Skeletal muscle tissue (tissue), 4 donors: ENCODE results near the gene ARHGAP42. TPM values are rescaled to one million over a fixed set of nuclear protein-coding genes. Genes with fewer than 3 reads are reported as not detected.
"Not testable (repeated sequence)": the region's sequence is repeated elsewhere in the genome, so short reads cannot be mapped to it uniquely, and the experiment has no call there.

ENCODE experiments used
- H3K27ac ChIP-seq: one replicate; pipeline ENCODE4 v1.7.0; 2013; ENCODE audit warnings: mild to moderate bottlenecking, low read depth, low read length, inconsistent platforms
- H3K27me3 ChIP-seq, 3 donors: one replicate each; pipeline ENCODE4 v1.7.0; 2013; ENCODE audit warnings: low read length in 3 of 3; ENCODE audit not compliant: control insufficient read depth in 3 of 3, insufficient read depth in 3 of 3
- H3K36me3 ChIP-seq, 3 donors: one replicate each; pipeline ENCODE4 v1.7.0; 2013; ENCODE audit warnings: low read length in 3 of 3; ENCODE audit not compliant: control insufficient read depth in 3 of 3, insufficient read depth in 3 of 3
- H3K4me1 ChIP-seq, 3 donors: one replicate each; pipeline ENCODE4 v1.7.0; 2013; ENCODE audit warnings: low read length in 3 of 3, mild to moderate bottlenecking in 3 of 3; ENCODE audit not compliant: control insufficient read depth in 3 of 3, insufficient read depth in 3 of 3
- H3K4me3 ChIP-seq, 3 donors: one replicate each; pipeline ENCODE4 v1.7.0; 2013; ENCODE audit warnings: low read length in 3 of 3
- H3K9ac ChIP-seq, 3 donors: one replicate each; pipeline ENCODE4 v1.7.0; 2013; ENCODE audit warnings: low read length in 3 of 3, mild to moderate bottlenecking in 3 of 3, moderate library complexity in 2 of 3, low read depth in 1 of 3
- H3K9me3 ChIP-seq, 3 donors: one replicate each; pipeline ENCODE4 v1.7.0; 2013; ENCODE audit warnings: low read length in 3 of 3; ENCODE audit not compliant: control insufficient read depth in 3 of 3
- total RNA-seq: library from RNA; depleted of rRNA; stranded (reverse); fragments of >200 nt; gene quantifications from one replicate; pipeline ENCODE4 v1.2.3, GENCODE V29; 2014
- donor health status: Osteomylitis.

The ARHGAP42 gene
- total RNA-seq, 1 donor from 2014 or later: 23.5 TPM

GRCh38 chr11:101008961-101009689 lies 322.0 kb downstream of the ARHGAP42 start:
- no peak overlapping the region for H3K27ac ChIP-seq
- no peaks in the 10 kb centered on the region for H3K4me1 ChIP-seq
- H3K9ac ChIP-seq: no peak overlapping the region
- no peaks in the 10 kb centered on the region for H3K36me3 ChIP-seq
- H3K27me3 ChIP-seq: no peaks in the 10 kb centered on the region
- H3K4me3 ChIP-seq: no peak overlapping the region
- no peaks in the 10 kb centered on the region for H3K9me3 ChIP-seq

GRCh38 chr11:101009690-101010055 lies 322.6 kb downstream of the ARHGAP42 start:
- Histone ChIP-seq H3K9ac (no peak overlapping the region), H3K9me3 (no peaks in the 10 kb centered on the region), H3K27me3 (no peaks in the 10 kb centered on the region), H3K27ac (no peak overlapping the region), H3K36me3 (no peaks in the 10 kb centered on the region), H3K4me1 (no peaks in the 10 kb centered on the region), H3K4me3 (no peak overlapping the region)

- Histone ChIP-seq H3K4me3 (no peak overlapping the region), H3K4me1 (no peaks in the 10 kb centered on the region), H3K9ac (no peak overlapping the region), H3K9me3 (no peaks in the 10 kb centered on the region), H3K36me3 (no peaks in the 10 kb centered on the region), H3K27me3 (no peaks in the 10 kb centered on the region), H3K27ac (no peak overlapping the region)
These were observed 323.8 kb downstream of the ARHGAP42 start for GRCh38 chr11:101010899-101011298.

DNA sequence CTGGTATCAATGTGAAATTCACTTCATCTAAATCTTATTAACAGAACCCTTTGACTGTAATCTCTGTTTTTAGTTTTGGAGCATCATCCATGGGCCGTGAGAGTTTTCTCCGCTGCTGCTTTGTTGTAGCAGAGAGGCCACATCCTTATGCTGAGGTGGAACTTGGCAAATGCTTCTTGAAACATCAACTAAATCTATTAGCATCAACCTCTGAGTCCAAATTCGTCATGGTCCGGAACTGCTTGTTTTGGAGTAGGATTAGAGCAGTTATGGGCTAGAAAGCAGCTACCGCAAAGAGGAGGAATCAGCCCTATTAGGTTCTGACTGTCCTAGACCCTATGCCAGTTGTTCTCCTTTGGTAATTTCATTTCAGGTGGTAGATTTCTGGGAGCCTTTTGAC lies 324.8 kb downstream of the ARHGAP42 start:
- Histone ChIP-seq H3K36me3 (no peaks in the 10 kb centered on the region), H3K4me3 (no peak overlapping the region), H3K27ac (no peak overlapping the region), H3K27me3 (no peaks in the 10 kb centered on the region), H3K4me1 (no peaks in the 10 kb centered on the region), H3K9me3 (no peaks in the 10 kb centered on the region), H3K9ac (no peak overlapping the region)

GRCh38 chr11:101013702-101014101 lies 326.6 kb downstream of the ARHGAP42 start:
- not testable (repeated sequence) for H3K27ac ChIP-seq, H3K4me3 ChIP-seq, H3K27me3 ChIP-seq, H3K9ac ChIP-seq, H3K36me3 ChIP-seq, H3K4me1 ChIP-seq, H3K9me3 ChIP-seq

GRCh38 chr11:101014600-101015285 lies 327.7 kb downstream of the ARHGAP42 start:
- no peak overlapping the region for H3K9ac ChIP-seq
- H3K36me3 ChIP-seq: no peaks in the 10 kb centered on the region
- H3K9me3 ChIP-seq: no peaks in the 10 kb centered on the region
- H3K27ac ChIP-seq: no peak overlapping the region
- H3K27me3 ChIP-seq: peaks cover 0 to 2% (median 0%) of the 10 kb centered on the region in 3 donors
- H3K4me1 ChIP-seq: no peaks in the 10 kb centered on the region
- H3K4me3 ChIP-seq: no peak overlapping the region

DNA sequence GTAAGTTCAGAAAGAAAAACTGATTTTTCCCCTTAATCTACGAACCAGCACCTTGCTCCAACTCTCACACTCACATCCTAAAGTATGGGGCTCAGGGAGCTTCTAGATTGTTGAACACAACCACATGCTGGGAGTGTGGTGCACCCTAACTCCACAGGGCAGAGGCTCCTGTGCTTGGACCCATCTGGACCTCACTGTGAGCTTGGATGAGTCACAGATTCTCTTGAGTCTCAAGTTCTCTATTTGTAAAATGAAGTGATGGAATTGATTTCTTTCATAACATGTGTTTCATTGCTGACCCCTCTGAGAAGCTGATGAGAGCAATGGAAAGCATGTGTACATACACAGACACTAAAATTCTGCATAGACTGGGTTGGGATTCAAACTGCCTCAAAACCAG lies 332.8 kb downstream of the ARHGAP42 start:
- peaks cover 0 to 2% (median 0%) of the 10 kb centered on the region in 3 donors for H3K27me3 ChIP-seq

GRCh38 chr11:101022256-101022655 lies 335.2 kb downstream of the ARHGAP42 start:
- Histone ChIP-seq H3K36me3 (no peaks in the 10 kb centered on the region), H3K9me3 (no peaks in the 10 kb centered on the region), H3K27me3 (peaks cover 0 to 2% (median 0%) of the 10 kb centered on the region in 3 donors), H3K9ac (no peak overlapping the region), H3K4me1 (no peaks in the 10 kb centered on the region), H3K27ac (no peak overlapping the region), H3K4me3 (no peak overlapping the region)

More for the DNA sequence above, 332.8 kb downstream of the ARHGAP42 start:
- no peaks in the 10 kb centered on the region for H3K36me3 ChIP-seq
- no peaks in the 10 kb centered on the region for H3K4me1 ChIP-seq
- no peak overlapping the region for H3K9ac ChIP-seq
- H3K4me3 ChIP-seq: no peak overlapping the region
- H3K27ac ChIP-seq: no peak overlapping the region
- no peaks in the 10 kb centered on the region for H3K9me3 ChIP-seq

DNA sequence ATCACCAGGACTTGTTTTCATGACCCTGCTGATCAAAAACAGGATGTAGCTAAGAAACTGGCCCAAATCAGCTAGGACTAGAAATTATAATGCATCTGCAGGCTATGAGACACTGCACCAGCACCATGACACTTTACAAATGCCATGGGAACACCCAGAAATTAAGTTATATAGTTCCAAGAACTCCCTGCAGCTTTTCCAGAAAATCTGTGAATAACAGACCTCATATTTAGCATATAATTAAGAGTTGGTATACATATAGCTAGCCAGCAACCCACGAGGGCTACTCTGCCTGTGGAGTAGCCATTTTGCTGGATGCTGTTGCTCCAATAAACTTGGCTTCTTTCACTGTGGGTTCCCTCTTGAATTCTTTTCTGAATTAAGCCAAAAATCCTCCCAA lies 341.6 kb downstream of the ARHGAP42 start:
- Histone ChIP-seq H3K9ac (no peak overlapping the region), H3K4me3 (no peak overlapping the region), H3K27me3 (no peaks in the 10 kb centered on the region), H3K9me3 (no peaks in the 10 kb centered on the region), H3K4me1 (peaks cover 0 to 2% (median 0%) of the 10 kb centered on the region in 3 donors), H3K36me3 (no peaks in the 10 kb centered on the region), H3K27ac (no peak overlapping the region)

GRCh38 chr11:101030015-101030414 lies 342.9 kb downstream of the ARHGAP42 start:
- no peak overlapping the region for H3K27ac ChIP-seq

More at GRCh38 chr11:101030015-101030414, 342.9 kb downstream of the ARHGAP42 start:
- no peak overlapping the region for H3K4me3 ChIP-seq
- H3K36me3 ChIP-seq: no peaks in the 10 kb centered on the region
- no peak overlapping the region for H3K9ac ChIP-seq
- H3K27me3 ChIP-seq: no peaks in the 10 kb centered on the region
- peaks cover 0 to 2% (median 0%) of the 10 kb centered on the region in 3 donors for H3K4me1 ChIP-seq
- H3K9me3 ChIP-seq: no peaks in the 10 kb centered on the region
